Breast epithelium (tissue), 4 donors: ENCODE measurements around the gene FMNL2. TPM values are rescaled to one million over a fixed set of nuclear protein-coding genes. Genes with fewer than 3 reads are reported as not detected.
A peak's percentile ranks its signal among the peaks of the same experiment; 100 is the strongest.

Source experiments
- DNase-seq, 2 donors: peaks; one replicate each; pipeline ENCODE4 v3.0.0-alpha.2; 2019; ENCODE audit warnings: low spot score in 2 of 2
- H3K27ac ChIP-seq, 2 donors: fragments of 200-600 bp; sonication (generic) in 1 of 2; one replicate each; pipeline ENCODE4 v1.5.1; 2016 to 2019; ENCODE audit warnings: mild to moderate bottlenecking in 1 of 2
- H3K27me3 ChIP-seq, 2 donors: fragments of 200-600 bp; sonication (generic) in 1 of 2; one replicate each; pipeline versions ENCODE4 v1.5.1 to v1.6.0; 2017 to 2019; ENCODE audit warnings: control low read depth in 1 of 2, mild to moderate bottlenecking in 1 of 2
- H3K36me3 ChIP-seq: fragments of 200-600 bp; one replicate; pipeline ENCODE4 v1.5.1; 2019
- H3K4me1 ChIP-seq, 2 donors: fragments of 200-600 bp; sonication (generic); one replicate each; pipeline ENCODE4 v1.5.1; 2016 to 2019; ENCODE audit warnings: control low read depth in 1 of 2
- H3K4me3 ChIP-seq, 3 donors: fragments of 200-600 bp; sonication (generic); 1 replicate in 2 of 3; 2 replicates in 1 of 3; pipeline ENCODE4 v1.5.1; 2016 to 2019; ENCODE audit warnings: mild to moderate bottlenecking in 3 of 3, moderate library complexity in 2 of 3
- H3K9me3 ChIP-seq, 2 donors: fragments of 200-600 bp; sonication (generic) in 1 of 2; one replicate each; pipeline ENCODE4 v1.5.1; 2016 to 2019; ENCODE audit warnings: control low read depth in 1 of 2
- CTCF ChIP-seq, 3 donors: fragments of 450-650 bp; IDR thresholded peaks; one replicate each; pipeline ENCODE4 v1.5.1; 2016 to 2017; ENCODE audit warnings: antibody characterized with exemption in 3 of 3, mild to moderate bottlenecking in 3 of 3, moderate library complexity in 3 of 3
- POLR2A ChIP-seq: fragments of 450-650 bp; IDR thresholded peaks from one replicate; pipeline ENCODE4 v1.6.1; 2016; ENCODE audit warnings: antibody characterized with exemption, mild to moderate bottlenecking, moderate library complexity
- POLR2AphosphoS5 ChIP-seq, 3 donors: sonication (generic); formaldehyde crosslinking; IDR thresholded peaks; one replicate each; pipeline ENCODE4 v1.6.1; 2017; ENCODE audit warnings: antibody characterized with exemption in 3 of 3
- intact Hi-C: fragments of 100-400 bp; cut with DNase I; formaldehyde crosslinking; loops from one replicate; pipeline ENCODE4 v1.15.1; 2023; ENCODE audit warnings: low total_unique reads
- total RNA-seq, 3 donors: library from RNA; depleted of rRNA; stranded (reverse); fragments of >200 nt; gene quantifications; one replicate each; pipeline ENCODE4 v1.1.0, GENCODE V29; 2016

FMNL2 gene
- total RNA-seq, 3 donors from 2014 or later, result 36.1 to 78.1 (median 40.0) TPM

- Histone ChIP-seq H3K9me3 (no peaks in the 10 kb centered on the region), H3K4me3 (no peak overlapping the region), H3K27me3 (no peaks in the 10 kb centered on the region), H3K4me1 (peaks cover 0 to 10% of the 10 kb centered on the region in 2 donors), H3K36me3 (no peaks in the 10 kb centered on the region), H3K27ac (peak overlapping the region; percentile 26 to 57)
- no peak for TF ChIP-seq CTCF (IDR thresholded peaks at IDR 0.05)
- TF ChIP-seq POLR2A, result no peak
- TF ChIP-seq POLR2AphosphoS5 (IDR thresholded peaks at IDR 0.05), result no peak
- intact Hi-C loops, result no loop called here
- DNase-seq, result no peak
These were observed 311.8 kb downstream of the FMNL2 start for GRCh38 chr2:152646775-152647174.

GRCh38 chr2:152647552-152647951 is 312.6 kb downstream of the FMNL2 start:
- no peaks in the 10 kb centered on the region for H3K36me3 ChIP-seq
- no peaks in the 10 kb centered on the region for H3K27me3 ChIP-seq
- H3K9me3 ChIP-seq, result no peaks in the 10 kb centered on the region
- peak overlapping the region in 1 of 3 donors; percentile 24 for H3K4me3 ChIP-seq
- DNase-seq, result peak in 1 of 2 donors; percentile 48
- H3K4me1 ChIP-seq, result peaks cover 0 to 10% of the 10 kb centered on the region in 2 donors
- TF ChIP-seq POLR2AphosphoS5 (IDR thresholded peaks at IDR 0.05) (no peak), CTCF (IDR thresholded peaks at IDR 0.05) (no peak), POLR2A (no peak)
- peak overlapping the region; percentile 14 to 45 for H3K27ac ChIP-seq
- intact Hi-C loops, result no loop called here

- Histone ChIP-seq H3K36me3 (no peaks in the 10 kb centered on the region), H3K27ac (peak overlapping the region in 1 of 2 donors; percentile 45), H3K4me3 (no peak overlapping the region), H3K4me1 (peaks cover 0 to 10% of the 10 kb centered on the region in 2 donors), H3K27me3 (no peaks in the 10 kb centered on the region), H3K9me3 (no peaks in the 10 kb centered on the region)
- intact Hi-C loops, result no loop called here
- DNase-seq, result no peak
- TF ChIP-seq POLR2AphosphoS5 (IDR thresholded peaks at IDR 0.05) (no peak), POLR2A (no peak), CTCF (IDR thresholded peaks at IDR 0.05) (no peak)
These were observed 313.4 kb downstream of the FMNL2 start for GRCh38 chr2:152648336-152648735.

- Histone ChIP-seq H3K36me3 (peaks cover 9% of the 10 kb centered on the region), H3K27ac (no peak overlapping the region), H3K9me3 (no peaks in the 10 kb centered on the region), H3K27me3 (no peaks in the 10 kb centered on the region), H3K4me1 (peaks cover 0 to 10% of the 10 kb centered on the region in 2 donors), H3K4me3 (no peak overlapping the region)
- no peak for TF ChIP-seq POLR2A
- TF ChIP-seq POLR2AphosphoS5 (IDR thresholded peaks at IDR 0.05), result no peak
- no peak for TF ChIP-seq CTCF (IDR thresholded peaks at IDR 0.05)
- intact Hi-C loops, result no loop called here
- no peak for DNase-seq
These were observed 315.0 kb downstream of the FMNL2 start for GRCh38 chr2:152649997-152650396.

GRCh38 chr2:152650768-152651371 is 315.9 kb downstream of the FMNL2 start:
- DNase-seq, result no peak
- no peak overlapping the region for H3K27ac ChIP-seq
- no peak overlapping the region for H3K4me3 ChIP-seq
- peaks cover 9% of the 10 kb centered on the region for H3K36me3 ChIP-seq
- H3K9me3 ChIP-seq, result no peaks in the 10 kb centered on the region
- TF ChIP-seq POLR2AphosphoS5 (IDR thresholded peaks at IDR 0.05), result no peak
- TF ChIP-seq CTCF (IDR thresholded peaks at IDR 0.05), result no peak
- TF ChIP-seq POLR2A, result no peak
- intact Hi-C loops, result no loop called here
- no peaks in the 10 kb centered on the region for H3K27me3 ChIP-seq
- H3K4me1 ChIP-seq, result peaks cover 0 to 10% of the 10 kb centered on the region in 2 donors
